IMR-90 (cell line): ENCODE results near the gene COTL1. TPM values are rescaled to one million over a fixed set of nuclear protein-coding genes. Genes with fewer than 3 reads are reported as not detected.

Source experiments
- ATAC-seq: fragments of 200-7000 bp; cut with Tn5 transposase; 2 replicates; pipeline ENCODE4 v1.9.1; 2020; ENCODE audit warnings: low read depth, mild to moderate bottlenecking, moderate library complexity
- BruUV-seq: library from RNA; stranded (reverse); fragments of 400-500 nt; replicated peaks from 2 replicates; lab custom pipeline; 2021; lab: Mats Ljungman, UMichigan
- CTCF ChIA-PET: fragments of 300-600 bp; formaldehyde crosslinking; extraction: SDS; loops from one replicate; lab custom pipeline; 2021; ENCODE audit warnings: antibody characterized with exemption; lab: Yijun Ruan, JAX
- POLR2A ChIA-PET: fragments of 300-600 bp; sonication (Branson Sonifier 250); formaldehyde crosslinking; loops from one replicate; lab custom pipeline; 2022; ENCODE audit warnings: antibody characterized with exemption; ENCODE audit not compliant: unreplicated experiment; lab: Charles Lee
- DNase-seq: peaks from one replicate; pipeline ENCODE4 v3.0.0; 2013
- H2AFZ ChIP-seq: replicated peaks from 2 replicates; pipeline ENCODE3; 2013; ENCODE audit warnings: low read length, mild to moderate bottlenecking; ENCODE audit not compliant: poor library complexity
- H2AK5ac ChIP-seq: 2 replicates; pipeline ENCODE4 v1.6.1; 2013; ENCODE audit warnings: low read depth, low read length, inconsistent platforms
- H2AK9ac ChIP-seq: replicated peaks from 2 replicates; pipeline ENCODE3; 2013; ENCODE audit warnings: mild to moderate bottlenecking, low read depth, low read length, moderate library complexity; ENCODE audit not compliant: poor library complexity
- H2BK120ac ChIP-seq: 2 replicates; pipeline ENCODE4 v1.6.1; 2013; ENCODE audit warnings: low read depth, low read length, inconsistent platforms
- H2BK15ac ChIP-seq: 3 replicates; pipeline ENCODE4 v1.6.1; 2013; ENCODE audit warnings: low read depth, low read length, inconsistent platforms
- H2BK20ac ChIP-seq: 2 replicates; pipeline ENCODE4 v1.6.1; 2013; ENCODE audit warnings: low read depth, mild to moderate bottlenecking, inconsistent platforms, low read length, moderate library complexity
- H2BK5ac ChIP-seq: 2 replicates; pipeline ENCODE4 v1.6.1; 2013; ENCODE audit warnings: mild to moderate bottlenecking, low read depth, low read length, inconsistent platforms; ENCODE audit not compliant: poor library complexity, severe bottlenecking
- H3K14ac ChIP-seq: replicated peaks from 2 replicates; pipeline ENCODE4 v1.6.1; 2013; ENCODE audit warnings: low read depth, low read length, inconsistent platforms
- H3K18ac ChIP-seq: 2 replicates; pipeline ENCODE4 v1.6.1; 2013; ENCODE audit warnings: low read depth, low read length, control low read depth
- H3K23ac ChIP-seq: 2 replicates; pipeline ENCODE4 v1.6.1; 2013; ENCODE audit warnings: low read depth, low read length, inconsistent platforms
- H3K27ac ChIP-seq: 2 replicates; pipeline ENCODE4 v1.5.1; 2013; ENCODE audit warnings: mild to moderate bottlenecking, control low read depth, low read length; ENCODE audit not compliant: insufficient read depth
- H3K27me3 ChIP-seq: 2 replicates; pipeline ENCODE4 v1.6.1; 2013; ENCODE audit warnings: low read length; ENCODE audit not compliant: control insufficient read depth, insufficient read depth
- H3K36me3 ChIP-seq: 2 replicates; pipeline ENCODE4 v1.6.1; 2013; ENCODE audit warnings: low read length, mixed read lengths; ENCODE audit not compliant: control insufficient read depth, insufficient read depth
- H3K4ac ChIP-seq: 2 replicates; pipeline ENCODE4 v1.6.1; 2013; ENCODE audit warnings: low read depth, low read length, inconsistent platforms
- H3K4me1 ChIP-seq: 2 replicates; pipeline ENCODE4 v1.6.1; 2013; ENCODE audit warnings: low read length, mixed read lengths; ENCODE audit not compliant: control insufficient read depth, insufficient read depth
- H3K4me2 ChIP-seq: 2 replicates; pipeline ENCODE4 v1.6.1; 2013; ENCODE audit warnings: low read depth, mild to moderate bottlenecking, control low read depth, low read length, moderate library complexity
- H3K4me3 ChIP-seq: 2 replicates; pipeline ENCODE4 v1.5.1; 2013; ENCODE audit warnings: low read depth, mild to moderate bottlenecking, control low read depth, low read length, moderate library complexity; ENCODE audit not compliant: insufficient read depth
- H3K56ac ChIP-seq: 2 replicates; pipeline ENCODE4 v1.6.1; 2013; ENCODE audit warnings: low read length, inconsistent platforms; ENCODE audit not compliant: insufficient read depth; ENCODE audit errors: extremely low read depth
- H3K79me1 ChIP-seq, 2 experiments: 2 replicates each; pipeline ENCODE4 v1.6.1; 2013; ENCODE audit warnings: low read length in 2 of 2, inconsistent platforms in 1 of 2, low read depth in 1 of 2
- H3K9ac ChIP-seq: 2 replicates; pipeline ENCODE4 v1.6.1; 2013; ENCODE audit warnings: low read depth, low read length, control low read depth
- H3K9me1 ChIP-seq: 2 replicates; pipeline ENCODE4 v1.6.1; 2013; ENCODE audit warnings: low read length, inconsistent platforms; ENCODE audit not compliant: insufficient read depth
- H3K9me3 ChIP-seq: 2 replicates; pipeline ENCODE4 v1.6.1; 2013; ENCODE audit warnings: low read length; ENCODE audit not compliant: control insufficient read depth, insufficient read depth
- H4K20me1 ChIP-seq: 2 replicates; pipeline ENCODE4 v1.6.1; 2013; ENCODE audit warnings: low read length, inconsistent platforms; ENCODE audit not compliant: insufficient read depth
- H4K5ac ChIP-seq: 2 replicates; pipeline ENCODE4 v1.6.1; 2013; ENCODE audit warnings: mild to moderate bottlenecking, low read depth, low read length, control low read depth
- H4K8ac ChIP-seq, 2 experiments: 2 replicates each; pipeline ENCODE4 v1.6.1; 2013; ENCODE audit warnings: low read depth in 2 of 2, low read length in 2 of 2, control low read depth in 1 of 2, inconsistent platforms in 1 of 2
- H4K91ac ChIP-seq: 2 replicates; pipeline ENCODE4 v1.6.1; 2013; ENCODE audit warnings: low read depth, low read length, inconsistent platforms; ENCODE audit not compliant: insufficient read depth
- BHLHE40 ChIP-seq: fragments of 150-350 bp; IDR thresholded peaks from 2 replicates; pipeline ENCODE4 v1.6.1; 2016; ENCODE audit warnings: mild to moderate bottlenecking, low read depth, low read length
- CEBPB ChIP-seq: IDR thresholded peaks from 2 replicates; pipeline ENCODE4 v1.6.1; 2012; ENCODE audit warnings: low read depth, low read length, improper control_type of control experiment
- CHD1 ChIP-seq: IDR thresholded peaks from 2 replicates; pipeline ENCODE4 v1.6.1; 2012; ENCODE audit warnings: low read depth, low read length, improper control_type of control experiment
- FOS ChIP-seq: fragments of 150-350 bp; IDR thresholded peaks from 2 replicates; pipeline ENCODE4 v1.6.1; 2016; ENCODE audit warnings: low read depth, low read length
- MAFK ChIP-seq: IDR thresholded peaks from 2 replicates; pipeline ENCODE4 v1.6.1; 2012; ENCODE audit warnings: low read depth, low read length, improper control_type of control experiment
- MAZ ChIP-seq: IDR thresholded peaks from 2 replicates; pipeline ENCODE4 v1.6.1; 2012; ENCODE audit warnings: low read depth, mild to moderate bottlenecking, low read length, improper control_type of control experiment, moderate library complexity, borderline replicate concordance
- MXI1 ChIP-seq: IDR thresholded peaks from 2 replicates; pipeline ENCODE4 v1.6.1; 2012; ENCODE audit warnings: low read depth, mild to moderate bottlenecking, low read length, moderate library complexity, borderline replicate concordance
- NFE2L2 ChIP-seq: fragments of 150-350 bp; IDR thresholded peaks from 2 replicates; pipeline ENCODE4 v1.6.1; 2016; ENCODE audit warnings: low read depth, mild to moderate bottlenecking, low read length
- POLR2A ChIP-seq: IDR thresholded peaks from 2 replicates; pipeline ENCODE4 v1.6.1; 2012; ENCODE audit warnings: mild to moderate bottlenecking, low read depth, low read length
- RAD21 ChIP-seq: IDR thresholded peaks from 2 replicates; pipeline ENCODE4 v1.6.1; 2012; ENCODE audit warnings: low read length, improper control_type of control experiment
- RCOR1 ChIP-seq: IDR thresholded peaks from 2 replicates; pipeline ENCODE4 v1.6.1; 2012; ENCODE audit warnings: mild to moderate bottlenecking, low read length, improper control_type of control experiment; ENCODE audit not compliant: insufficient replicate concordance
- RFX5 ChIP-seq: IDR thresholded peaks from 2 replicates; pipeline ENCODE4 v1.8.0; 2012; ENCODE audit warnings: low read depth, mild to moderate bottlenecking, low read length, moderate library complexity
- SMC3 ChIP-seq: fragments of 150-350 bp; IDR thresholded peaks from 2 replicates; pipeline ENCODE4 v1.6.1; 2016; ENCODE audit warnings: low read depth, mild to moderate bottlenecking, antibody characterized with exemption, low read length, moderate library complexity
- WGBS, 2 experiments: methylation state at CpG; one replicate each; pipeline versions ENCODE4 v1.1.5 to v1.1.7; 2013; ENCODE audit warnings: missing lambda C conversion rate in 2 of 2; ENCODE audit not compliant: insufficient read length in 1 of 2; ENCODE audit errors: extremely low coverage in 2 of 2; 5-methylcytosine and 5-hydroxymethylcytosine counted together
- dilution Hi-C: fragments of 300-500 bp; cut with HindIII; formaldehyde crosslinking; loops from one replicate; pipeline ENCODE4 v1.14.3; 2018; ENCODE audit warnings: low sequenced_read_pairs; ENCODE audit not compliant: unreplicated experiment
- in situ Hi-C: fragments of 300-500 bp; cut with MboI; formaldehyde crosslinking; loops from 3 replicates; pipeline ENCODE4 v1.14.3; 2019; ENCODE audit warnings: low sequenced_read_pairs, inconsistent platforms, mixed read lengths
- intact Hi-C: fragments of 100-400 bp; cut with micrococcal nuclease; formaldehyde crosslinking; loops from 2 replicates; pipeline ENCODE4 v1.10.0; 2022
- polyA plus RNA-seq, 3 experiments: library from polyadenylated mRNA; depleted of rRNA; stranded (reverse); fragments of >200 nt; gene quantifications; 2 replicates each; pipeline ENCODE4 v1.2.3, GENCODE V29; 2012; ENCODE audit warnings: low replicate concordance in 1 of 3
- total RNA-seq: library from RNA; depleted of rRNA; stranded (reverse); fragments of >200 nt; gene quantifications from 2 replicates; pipeline ENCODE4 v1.2.3, GENCODE V29; 2012
- TF ChIP-seq, protein P1 (sequence below): conservative IDR thresholded peaks from 2 replicates; pipeline ENCODE4 v1.5.1; 2012; ENCODE audit warnings: mild to moderate bottlenecking, low read depth, low read length, improper control_type of control experiment
- TF ChIP-seq, protein P2 (sequence below): fragments of 150-350 bp; IDR thresholded peaks from 2 replicates; pipeline ENCODE4 v1.6.1; 2017; ENCODE audit warnings: mild to moderate bottlenecking, antibody characterized with exemption, low read length, low read depth
- TF ChIP-seq, protein P3 (sequence below): fragments of 150-350 bp; IDR thresholded peaks from 2 replicates; pipeline ENCODE4 v1.6.1; 2016; ENCODE audit warnings: low read depth, mild to moderate bottlenecking, low read length, moderate library complexity, borderline replicate concordance

COTL1 gene
- total and polyA plus RNA-seq, 2 of the 4 experiments (the other 2 are of a cell fraction): 144 to 258 TPM

DNA sequence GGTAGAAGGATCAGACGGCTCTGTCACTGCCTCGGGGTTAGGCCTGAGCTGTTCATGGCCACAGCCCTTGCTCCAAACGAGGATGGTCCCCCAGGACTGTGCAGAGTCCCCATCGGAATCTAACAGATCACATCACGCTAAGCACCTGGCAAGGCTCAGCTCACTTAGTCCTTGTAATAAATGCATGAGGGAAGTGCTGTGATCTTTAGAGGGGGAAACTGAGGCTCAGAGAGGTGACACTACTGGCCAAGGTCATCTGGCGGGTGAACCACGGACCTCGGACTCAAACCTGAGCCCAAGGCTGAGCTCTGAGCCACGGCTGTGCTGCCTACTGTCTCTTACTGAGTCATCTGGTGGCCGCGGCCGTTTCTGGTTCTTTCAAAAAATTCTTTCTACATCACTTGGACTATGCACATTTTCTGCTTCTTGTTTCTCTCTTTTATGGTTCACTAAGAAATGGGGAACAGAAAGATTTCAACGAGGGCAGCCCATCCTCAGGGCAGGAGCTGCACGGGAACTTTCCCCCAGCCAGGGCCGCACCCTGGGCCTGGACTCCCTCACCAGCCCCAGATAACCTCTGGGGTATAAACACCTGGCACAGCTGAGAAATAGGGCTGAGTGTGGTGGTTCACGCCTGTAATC, 55.6 kb downstream of the COTL1 start:
- dilution Hi-C loops: no loop called here
- Histone ChIP-seq H2BK5ac (no peak overlapping the region), H3K36me3 (peaks cover 46% of the 10 kb centered on the region), H4K5ac (no peak overlapping the region), H3K18ac (no peak overlapping the region), H3K9ac (no peak overlapping the region), H4K91ac (no peak overlapping the region), H2AK5ac (no peak overlapping the region), H4K8ac (no peak overlapping the region), H4K20me1 (peaks cover 18% of the 10 kb centered on the region), H3K9me3 (no peaks in the 10 kb centered on the region), H3K27ac (no peak overlapping the region), H3K23ac (no peak overlapping the region), H3K56ac (no peak overlapping the region), H3K27me3 (no peaks in the 10 kb centered on the region), H3K4me2 (no peak overlapping the region), H2AK9ac (peak overlapping the region; percentile 24), H3K14ac (no peak overlapping the region), H3K4me1 (peaks cover 2% of the 10 kb centered on the region; the same call in 1 of the 2 replicates), H2AFZ (no peak overlapping the region), H2BK20ac (no peak overlapping the region), H3K4ac (no peak overlapping the region), H2BK120ac (no peak overlapping the region), H2BK15ac (no peak overlapping the region), H3K79me1 (peaks cover 8 to 34% of the 10 kb centered on the region in 2 experiments), H3K9me1 (peaks cover 4% of the 10 kb centered on the region; the same call in 1 of the 2 replicates), H3K4me3 (no peak overlapping the region)
- in situ Hi-C loops: no loop called here
- ChIA-PET CTCF (no interaction called here), POLR2A (no interaction called here)
- intact Hi-C loops: no loop called here
- no peak for TF ChIP-seq MXI1
- TF ChIP-seq MAFK: no peak
- no peak for TF ChIP-seq RFX5
- no peak for TF ChIP-seq CEBPB
- TF ChIP-seq RAD21: no peak
- TF ChIP-seq POLR2A: no peak
- TF ChIP-seq, protein P1, sequence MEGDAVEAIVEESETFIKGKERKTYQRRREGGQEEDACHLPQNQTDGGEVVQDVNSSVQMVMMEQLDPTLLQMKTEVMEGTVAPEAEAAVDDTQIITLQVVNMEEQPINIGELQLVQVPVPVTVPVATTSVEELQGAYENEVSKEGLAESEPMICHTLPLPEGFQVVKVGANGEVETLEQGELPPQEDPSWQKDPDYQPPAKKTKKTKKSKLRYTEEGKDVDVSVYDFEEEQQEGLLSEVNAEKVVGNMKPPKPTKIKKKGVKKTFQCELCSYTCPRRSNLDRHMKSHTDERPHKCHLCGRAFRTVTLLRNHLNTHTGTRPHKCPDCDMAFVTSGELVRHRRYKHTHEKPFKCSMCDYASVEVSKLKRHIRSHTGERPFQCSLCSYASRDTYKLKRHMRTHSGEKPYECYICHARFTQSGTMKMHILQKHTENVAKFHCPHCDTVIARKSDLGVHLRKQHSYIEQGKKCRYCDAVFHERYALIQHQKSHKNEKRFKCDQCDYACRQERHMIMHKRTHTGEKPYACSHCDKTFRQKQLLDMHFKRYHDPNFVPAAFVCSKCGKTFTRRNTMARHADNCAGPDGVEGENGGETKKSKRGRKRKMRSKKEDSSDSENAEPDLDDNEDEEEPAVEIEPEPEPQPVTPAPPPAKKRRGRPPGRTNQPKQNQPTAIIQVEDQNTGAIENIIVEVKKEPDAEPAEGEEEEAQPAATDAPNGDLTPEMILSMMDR: no peak
- TF ChIP-seq FOS: no peak
- no peak for TF ChIP-seq RCOR1
- TF ChIP-seq MAZ: no peak
- TF ChIP-seq SMC3: no peak
- TF ChIP-seq, protein P2, sequence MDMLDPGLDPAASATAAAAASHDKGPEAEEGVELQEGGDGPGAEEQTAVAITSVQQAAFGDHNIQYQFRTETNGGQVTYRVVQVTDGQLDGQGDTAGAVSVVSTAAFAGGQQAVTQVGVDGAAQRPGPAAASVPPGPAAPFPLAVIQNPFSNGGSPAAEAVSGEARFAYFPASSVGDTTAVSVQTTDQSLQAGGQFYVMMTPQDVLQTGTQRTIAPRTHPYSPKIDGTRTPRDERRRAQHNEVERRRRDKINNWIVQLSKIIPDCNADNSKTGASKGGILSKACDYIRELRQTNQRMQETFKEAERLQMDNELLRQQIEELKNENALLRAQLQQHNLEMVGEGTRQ: no peak
- TF ChIP-seq BHLHE40: no peak
- no peak for TF ChIP-seq NFE2L2
- TF ChIP-seq CHD1: no peak
- TF ChIP-seq, protein P3, sequence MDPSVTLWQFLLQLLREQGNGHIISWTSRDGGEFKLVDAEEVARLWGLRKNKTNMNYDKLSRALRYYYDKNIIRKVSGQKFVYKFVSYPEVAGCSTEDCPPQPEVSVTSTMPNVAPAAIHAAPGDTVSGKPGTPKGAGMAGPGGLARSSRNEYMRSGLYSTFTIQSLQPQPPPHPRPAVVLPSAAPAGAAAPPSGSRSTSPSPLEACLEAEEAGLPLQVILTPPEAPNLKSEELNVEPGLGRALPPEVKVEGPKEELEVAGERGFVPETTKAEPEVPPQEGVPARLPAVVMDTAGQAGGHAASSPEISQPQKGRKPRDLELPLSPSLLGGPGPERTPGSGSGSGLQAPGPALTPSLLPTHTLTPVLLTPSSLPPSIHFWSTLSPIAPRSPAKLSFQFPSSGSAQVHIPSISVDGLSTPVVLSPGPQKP: no peak
- no peak for ATAC-seq
- WGBS, 2 experiments: 92% methylated on average over 7 of the region's 16 CpGs; no CpG with 5 or more reads in 1 of the 2 experiments
- DNase-seq: no peak
- no TSS peak for BruUV-seq
